MG63 (cell line): ENCODE measurements around the gene ITK. TPM values are rescaled to one million over a fixed set of nuclear protein-coding genes. Genes with fewer than 3 reads are reported as not detected.

Source experiments
- DNase-seq: peaks from one replicate; pipeline ENCODE4 v3.0.0-alpha.2; 2020
- H3K27me3 ChIP-seq: fragments of 250-450 bp; sonication (Bioruptor Pico); 2 replicates; pipeline ENCODE4 v1.5.1; 2020; ENCODE audit warnings: mild to moderate bottlenecking, moderate library complexity
- H3K36me3 ChIP-seq: fragments of 250-450 bp; sonication (Bioruptor Pico); 2 replicates; pipeline ENCODE4 v1.5.1; 2020; ENCODE audit warnings: mild to moderate bottlenecking, moderate library complexity
- H3K4me3 ChIP-seq: fragments of 250-450 bp; sonication (Bioruptor Pico); 2 replicates; pipeline ENCODE4 v1.5.1; 2020; ENCODE audit warnings: mild to moderate bottlenecking, moderate library complexity
- H3K9me3 ChIP-seq: fragments of 250-450 bp; sonication (Bioruptor Pico); 2 replicates; pipeline ENCODE4 v1.5.1; 2020; ENCODE audit warnings: mild to moderate bottlenecking, moderate library complexity
- total RNA-seq: library from RNA; depleted of rRNA; stranded (reverse); fragments of >200 nt; shearing (Covaris generic); gene quantifications from 2 replicates; pipeline ENCODE4 v1.2.3, GENCODE V29; 2014; ENCODE audit warnings: low replicate concordance

ITK gene
- total RNA-seq, 1 experiment from 2014 or later, result not detected

DNA sequence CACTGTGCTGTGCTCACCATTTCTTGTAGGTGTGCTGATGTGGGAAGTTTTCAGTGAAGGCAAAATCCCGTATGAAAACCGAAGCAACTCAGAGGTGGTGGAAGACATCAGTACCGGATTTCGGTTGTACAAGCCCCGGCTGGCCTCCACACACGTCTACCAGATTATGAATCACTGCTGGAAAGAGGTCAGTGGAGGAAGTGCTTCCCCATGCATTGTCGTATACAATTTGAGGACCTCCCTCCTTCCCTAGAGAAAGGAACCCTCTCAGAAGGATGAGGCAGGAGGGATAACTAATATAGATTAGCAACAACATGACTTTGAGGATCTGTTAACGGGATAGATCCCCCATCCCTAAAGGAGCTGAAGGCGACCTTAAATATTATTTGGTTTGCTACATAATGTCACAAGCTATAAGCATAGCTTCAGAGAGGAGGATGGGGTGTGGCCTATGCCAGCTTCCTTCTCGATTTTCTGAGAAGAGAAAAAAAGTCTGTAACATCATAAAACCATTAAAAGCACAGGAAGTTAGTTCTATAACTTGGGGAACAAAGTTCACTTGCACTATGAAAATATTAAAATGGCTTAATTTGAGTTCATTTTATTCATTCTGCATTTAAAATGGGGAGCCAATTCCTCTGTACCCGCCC is 68.3 kb downstream of the ITK start:
- Histone ChIP-seq H3K27me3 (no peaks in the 10 kb centered on the region), H3K36me3 (no peaks in the 10 kb centered on the region), H3K4me3 (no peak overlapping the region), H3K9me3 (no peaks in the 10 kb centered on the region)
- no peak for DNase-seq

DNA sequence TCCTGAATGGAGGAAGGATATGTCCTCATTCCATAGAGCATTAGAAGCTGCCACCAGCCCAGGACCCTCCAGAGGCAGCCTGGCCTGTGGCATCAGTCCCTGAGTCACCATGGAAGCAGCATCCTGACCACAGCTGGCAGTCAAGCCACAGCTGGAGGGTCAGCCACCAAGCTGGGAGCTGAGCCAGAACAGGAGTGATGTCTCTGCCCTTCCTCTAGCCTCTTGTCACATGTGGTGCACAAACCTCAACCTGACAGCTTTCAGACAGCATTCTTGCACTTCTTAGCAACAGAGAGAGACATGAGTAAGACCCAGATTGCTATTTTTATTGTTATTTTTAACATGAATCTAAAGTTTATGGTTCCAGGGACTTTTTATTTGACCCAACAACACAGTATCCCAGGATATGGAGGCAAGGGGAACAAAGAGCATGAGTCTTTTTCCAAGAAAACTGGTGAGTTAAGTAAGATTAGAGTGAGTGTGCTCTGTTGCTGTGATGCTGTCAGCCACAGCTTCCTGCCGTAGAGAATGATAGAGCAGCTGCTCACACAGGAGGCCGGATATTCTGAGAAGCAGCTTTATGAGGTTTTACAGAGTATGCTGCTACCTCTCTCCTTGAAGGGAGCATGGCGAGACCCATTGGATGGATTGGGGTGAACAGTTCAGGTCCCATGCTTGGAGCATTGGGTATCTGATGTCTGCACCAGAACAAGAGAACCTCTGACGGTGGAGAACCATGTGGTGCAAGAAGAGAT is 72.2 kb downstream of the ITK start:
- Histone ChIP-seq H3K9me3 (no peaks in the 10 kb centered on the region), H3K36me3 (no peaks in the 10 kb centered on the region), H3K4me3 (no peak overlapping the region), H3K27me3 (no peaks in the 10 kb centered on the region)
- DNase-seq, result no peak

DNA sequence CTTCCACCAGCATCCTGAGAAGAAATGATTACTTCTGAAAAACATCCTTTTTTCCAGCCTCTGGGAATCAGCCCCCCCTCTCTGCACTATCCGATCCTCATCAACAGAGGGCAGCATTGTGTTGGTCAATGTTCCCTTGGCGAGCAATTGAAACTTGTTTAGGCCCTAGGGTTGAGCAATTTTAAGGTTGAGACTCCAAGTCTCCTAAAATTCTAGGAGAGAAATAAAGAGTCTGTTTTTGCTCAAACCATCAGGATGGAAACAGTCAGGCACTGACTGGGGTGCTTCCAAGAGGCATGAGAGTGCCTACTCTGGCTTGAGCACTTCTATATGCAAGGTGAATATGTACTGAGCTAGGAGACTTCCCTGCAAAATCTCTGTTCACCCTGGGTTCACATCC is 72.9 kb downstream of the ITK start:
- H3K36me3 ChIP-seq, result no peaks in the 10 kb centered on the region
- peak; percentile 26 for DNase-seq
- H3K27me3 ChIP-seq, result no peaks in the 10 kb centered on the region
- H3K4me3 ChIP-seq, result no peak overlapping the region
- no peaks in the 10 kb centered on the region for H3K9me3 ChIP-seq

DNA sequence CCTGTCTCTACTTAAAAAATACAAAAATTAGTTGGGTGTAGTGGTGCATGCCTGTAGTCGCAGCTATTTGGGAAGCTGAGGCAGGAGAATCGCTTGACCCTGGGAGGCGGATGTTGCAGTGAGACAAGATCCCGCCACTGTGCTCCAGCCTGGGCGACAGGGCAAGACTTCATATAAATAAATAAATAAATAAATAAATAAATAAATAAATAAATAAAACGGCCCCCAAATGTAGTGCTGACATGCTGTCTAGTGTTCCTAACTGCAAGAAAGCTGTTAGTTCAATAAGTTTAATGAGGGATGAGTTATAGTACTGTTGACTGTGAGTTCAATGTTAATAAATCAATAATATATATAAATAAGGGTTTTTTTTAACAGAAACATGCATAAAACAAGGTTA is 77.8 kb downstream of the ITK start:
- no peak for DNase-seq
- peaks cover 18% of the 10 kb centered on the region for H3K27me3 ChIP-seq

DNA sequence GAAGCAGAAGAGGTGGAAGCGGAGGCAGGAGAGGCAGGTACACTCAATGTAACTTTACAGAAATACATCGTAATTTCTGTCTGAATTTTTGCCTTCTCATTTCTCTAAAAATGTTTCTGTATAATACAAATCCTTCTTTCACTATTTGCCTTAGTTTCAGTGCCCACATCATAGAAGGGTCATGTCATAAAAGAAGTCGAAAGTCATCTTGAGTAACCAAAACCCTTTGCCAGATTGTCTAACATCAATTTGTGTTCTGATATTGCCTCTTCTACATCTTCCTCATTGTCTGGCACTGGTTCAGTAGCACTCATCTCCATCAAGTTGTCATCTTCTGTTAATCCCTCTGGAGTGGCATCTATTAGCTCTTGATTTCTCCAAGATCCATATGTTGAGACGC is 79.1 kb downstream of the ITK start:
- Histone ChIP-seq H3K27me3 (peaks cover 18% of the 10 kb centered on the region), H3K36me3 (no peaks in the 10 kb centered on the region), H3K4me3 (no peak overlapping the region), H3K9me3 (no peaks in the 10 kb centered on the region)
- no peak for DNase-seq

More for the DNA sequence above, 77.8 kb downstream of the ITK start:
- no peaks in the 10 kb centered on the region for H3K36me3 ChIP-seq
- no peaks in the 10 kb centered on the region for H3K9me3 ChIP-seq
- no peak overlapping the region for H3K4me3 ChIP-seq

DNA sequence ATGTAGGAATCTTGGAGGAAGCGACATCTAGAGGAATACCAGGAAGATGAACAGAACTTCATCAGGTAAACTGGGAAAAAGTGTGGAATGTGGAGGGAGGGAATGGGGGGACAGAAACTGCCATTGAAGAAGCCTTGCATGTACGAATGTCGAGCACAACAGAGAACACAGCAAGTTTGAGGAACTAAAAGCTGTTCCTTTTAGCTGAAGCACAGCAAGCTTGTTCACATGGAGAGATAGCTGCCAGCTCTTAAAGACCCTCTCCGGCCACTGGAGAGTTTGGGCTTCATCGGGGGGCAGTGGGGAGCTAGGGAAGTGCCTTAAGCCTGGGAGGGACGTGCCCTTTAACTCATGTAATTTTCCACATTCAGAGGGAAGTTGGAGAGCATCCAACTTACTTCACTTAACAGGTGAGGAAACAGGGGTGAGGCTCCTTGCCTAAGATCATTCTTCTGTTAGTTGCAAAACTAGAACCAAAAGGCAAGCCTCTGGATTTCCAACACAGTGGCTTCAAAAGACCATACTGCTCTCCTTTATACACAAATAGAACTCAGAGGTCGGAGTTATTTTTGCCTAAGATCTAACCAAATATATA is 83.0 kb downstream of the ITK start:
- H3K4me3 ChIP-seq, result no peak overlapping the region
- no peaks in the 10 kb centered on the region for H3K36me3 ChIP-seq
- no peak for DNase-seq
- H3K27me3 ChIP-seq, result peaks cover 25% of the 10 kb centered on the region
- H3K9me3 ChIP-seq, result no peaks in the 10 kb centered on the region

DNA sequence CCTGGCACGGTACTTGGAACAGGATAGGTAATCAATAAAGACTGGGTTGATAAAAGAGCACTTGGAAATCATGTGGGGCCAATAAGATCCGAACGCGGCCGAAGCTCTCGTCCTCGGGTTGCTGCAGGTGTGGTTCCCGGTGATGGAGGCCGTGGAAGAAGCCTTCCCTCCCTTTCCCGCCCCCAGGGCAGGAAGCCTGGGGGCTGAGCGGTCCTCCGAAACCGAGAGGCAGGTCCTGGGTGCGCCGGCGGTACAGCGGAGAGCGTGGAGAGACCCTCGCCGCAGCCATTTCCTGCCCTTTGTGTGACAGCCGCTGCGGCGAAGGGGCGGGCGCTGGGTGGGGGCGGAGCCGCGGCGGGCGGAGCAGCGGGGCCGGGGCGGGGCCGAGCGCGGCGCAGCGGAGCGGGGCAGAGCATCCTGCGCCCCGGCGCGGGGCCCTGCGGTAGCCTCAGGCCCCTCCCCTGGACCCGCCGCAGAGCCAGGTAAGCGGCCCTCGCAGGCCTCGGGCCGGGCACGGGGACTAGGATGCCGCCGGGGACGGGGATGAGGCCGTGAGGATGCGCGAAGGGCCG is 85.2 kb downstream of the ITK start, which contains the start of gene CYFIP2:
Gene CYFIP2, plus strand, starts transcription at position 410 of the 572 bp plus-strand sequence. CDS start 19,239 bp downstream, outside the sequence.
- Histone ChIP-seq H3K4me3 (peak within 1 kb of the TSS; percentile 50), H3K36me3 (no peaks in the 10 kb centered on the region), H3K9me3 (no peaks in the 10 kb centered on the region), H3K27me3 (peaks cover 10% of the 10 kb centered on the region)
- DNase-seq, result peak; percentile 49

DNA sequence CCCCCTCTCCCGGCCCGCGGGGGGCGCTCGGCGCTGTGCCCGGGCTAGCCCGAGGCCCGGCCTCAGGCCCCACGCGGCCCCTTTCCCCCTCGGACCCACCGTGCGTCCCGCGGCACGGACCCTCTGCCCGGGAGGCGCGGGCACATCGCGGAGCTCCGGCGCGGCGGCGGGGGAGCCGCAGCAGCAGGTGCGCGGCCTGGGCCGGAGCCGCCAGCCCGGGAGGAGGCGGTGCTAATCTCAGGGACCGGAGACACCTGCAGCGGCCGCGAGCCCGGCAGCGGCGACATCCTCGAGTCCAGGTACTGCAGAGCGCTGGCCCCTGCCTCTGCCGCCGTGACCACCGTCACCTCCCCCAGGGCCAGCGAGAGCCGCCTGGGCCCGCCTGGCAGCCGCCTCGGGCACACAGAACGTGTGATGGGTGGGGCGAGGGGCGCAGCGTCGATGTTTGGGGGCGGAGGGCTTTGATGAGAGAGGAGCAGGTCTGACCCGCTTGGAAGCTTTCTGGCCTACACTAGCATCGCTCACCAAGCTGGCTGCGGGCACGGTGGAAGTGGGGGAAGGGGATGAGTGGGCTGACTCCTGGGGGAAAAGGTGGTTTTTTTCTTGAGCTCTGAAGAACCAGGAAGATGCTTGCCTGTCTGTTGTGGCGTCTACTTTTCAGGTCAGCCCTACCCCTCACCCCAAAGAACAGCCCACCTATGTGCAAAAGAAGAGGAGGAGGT is 85.8 kb downstream of the ITK start:
- Histone ChIP-seq H3K4me3 (peak overlapping the region; percentile 50; the same call in 1 of the 2 replicates), H3K9me3 (no peaks in the 10 kb centered on the region), H3K36me3 (no peaks in the 10 kb centered on the region), H3K27me3 (peaks cover 7% of the 10 kb centered on the region)
- DNase-seq, result no peak

DNA sequence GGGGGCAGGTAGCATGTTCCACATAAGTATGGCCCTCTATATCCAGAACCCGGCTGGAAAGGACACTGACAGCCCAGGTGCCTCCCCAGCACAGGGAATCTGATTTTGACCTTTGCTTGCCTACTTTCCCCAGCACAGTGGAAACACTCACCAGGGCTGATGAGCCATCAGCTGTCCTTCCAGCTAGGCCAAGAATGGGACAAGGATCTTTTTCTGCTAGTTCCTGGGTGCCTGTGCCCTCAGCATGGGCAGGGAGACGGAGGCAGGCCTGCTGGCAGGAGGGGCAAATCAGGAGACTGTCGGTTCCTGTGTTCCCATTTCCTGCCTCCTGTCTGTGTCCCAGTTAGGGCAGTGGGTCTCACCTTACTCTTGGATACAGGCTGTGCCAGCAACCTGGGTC is 86.4 kb downstream of the ITK start:
- no peaks in the 10 kb centered on the region for H3K36me3 ChIP-seq
- no peak overlapping the region for H3K4me3 ChIP-seq
- DNase-seq, result no peak
- peaks cover 7% of the 10 kb centered on the region for H3K27me3 ChIP-seq
- H3K9me3 ChIP-seq, result no peaks in the 10 kb centered on the region

DNA sequence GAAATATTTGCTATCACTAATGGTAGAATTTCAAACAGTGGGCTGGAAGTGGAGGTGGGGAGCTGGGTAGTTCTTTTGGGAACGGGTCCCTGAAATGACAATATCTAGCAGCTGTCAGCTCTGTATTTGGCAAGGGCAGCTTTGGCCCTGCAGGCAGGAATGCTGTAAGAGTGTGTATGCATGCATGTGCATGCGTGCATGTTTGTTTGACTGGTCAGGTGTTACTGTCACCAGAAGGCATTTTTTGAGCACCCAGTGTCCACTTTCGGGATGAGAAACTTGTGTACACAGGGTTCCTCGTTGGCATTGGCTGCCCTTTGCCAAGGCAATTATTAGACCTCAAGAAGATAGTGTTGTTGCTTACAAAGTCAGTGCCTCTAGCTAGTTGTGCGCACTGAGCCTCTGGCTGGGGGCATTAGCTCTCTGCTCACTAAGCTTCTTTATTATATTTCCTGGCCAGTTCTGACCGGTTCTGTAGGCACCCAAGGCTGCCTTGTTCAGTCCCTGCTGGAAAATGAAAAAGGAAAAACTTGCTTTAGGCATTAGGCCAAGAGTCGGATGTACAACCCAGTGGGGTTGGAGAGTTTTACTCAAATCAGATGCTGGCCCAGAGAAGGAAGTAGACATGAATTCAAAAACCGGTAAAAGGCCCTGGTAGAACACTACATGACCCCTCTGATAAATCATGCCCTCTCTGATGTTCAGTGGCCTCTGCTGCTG is 87.3 kb downstream of the ITK start:
- H3K4me3 ChIP-seq, result no peak overlapping the region
- H3K27me3 ChIP-seq, result peaks cover 7% of the 10 kb centered on the region
- no peaks in the 10 kb centered on the region for H3K36me3 ChIP-seq
- H3K9me3 ChIP-seq, result no peaks in the 10 kb centered on the region
- DNase-seq, result no peak

DNA sequence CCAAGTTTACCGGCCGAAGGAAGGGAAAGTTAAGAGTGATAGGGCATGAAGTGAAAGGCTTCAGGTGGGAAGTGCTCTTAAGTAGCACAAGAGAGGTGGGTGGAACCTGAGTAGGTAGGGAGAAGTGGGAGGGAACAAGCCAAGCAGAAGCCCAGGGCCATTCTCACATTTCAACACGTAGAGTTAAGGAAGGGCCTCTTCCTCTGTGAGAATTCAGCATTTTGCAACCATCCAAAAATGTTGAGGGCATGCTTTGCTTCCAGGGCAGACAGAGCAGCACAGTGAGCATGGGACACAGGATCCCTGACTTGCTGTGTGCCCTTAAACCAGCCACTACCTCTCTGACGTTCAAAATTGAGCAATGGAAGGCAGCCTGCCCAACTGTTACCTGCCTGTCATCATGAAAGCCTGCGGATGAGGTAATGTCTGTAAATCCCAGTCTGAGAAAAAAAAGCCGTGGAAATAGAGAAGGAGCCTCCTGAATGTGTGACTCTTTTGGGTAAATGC is 88.6 kb downstream of the ITK start:
- Histone ChIP-seq H3K27me3 (peaks cover 9% of the 10 kb centered on the region), H3K9me3 (no peaks in the 10 kb centered on the region)
- DNase-seq, result no peak

DNA sequence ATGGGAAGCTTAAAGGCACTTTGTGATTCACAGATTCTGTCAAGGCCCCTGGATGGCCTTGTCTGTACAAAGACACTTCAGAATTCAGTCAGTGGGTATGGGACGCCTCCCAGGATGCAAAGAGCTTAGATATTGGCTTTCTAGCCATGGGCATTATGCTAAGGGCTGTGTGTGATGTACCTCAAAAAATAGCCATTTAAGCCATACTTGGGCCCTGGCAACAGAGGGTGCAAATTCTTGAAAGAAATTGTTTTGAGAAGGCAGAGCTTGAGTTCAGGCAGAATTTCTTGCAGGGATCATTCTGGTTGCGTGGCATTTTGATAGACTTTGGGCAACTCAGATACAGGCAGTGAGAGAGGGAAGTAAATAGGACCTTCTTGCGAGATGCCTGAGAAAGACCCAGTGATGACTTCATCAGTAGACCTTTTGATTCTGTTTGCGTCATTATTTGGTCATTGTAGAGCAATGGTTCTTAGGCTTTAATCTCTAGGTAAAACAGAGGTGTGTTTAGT is 89.2 kb downstream of the ITK start:
- Histone ChIP-seq H3K36me3 (no peaks in the 10 kb centered on the region), H3K9me3 (no peaks in the 10 kb centered on the region), H3K27me3 (peaks cover 12% of the 10 kb centered on the region), H3K4me3 (no peak overlapping the region)
- no peak for DNase-seq

More for the DNA sequence above, 88.6 kb downstream of the ITK start:
- Histone ChIP-seq H3K4me3 (no peak overlapping the region), H3K36me3 (no peaks in the 10 kb centered on the region)

DNA sequence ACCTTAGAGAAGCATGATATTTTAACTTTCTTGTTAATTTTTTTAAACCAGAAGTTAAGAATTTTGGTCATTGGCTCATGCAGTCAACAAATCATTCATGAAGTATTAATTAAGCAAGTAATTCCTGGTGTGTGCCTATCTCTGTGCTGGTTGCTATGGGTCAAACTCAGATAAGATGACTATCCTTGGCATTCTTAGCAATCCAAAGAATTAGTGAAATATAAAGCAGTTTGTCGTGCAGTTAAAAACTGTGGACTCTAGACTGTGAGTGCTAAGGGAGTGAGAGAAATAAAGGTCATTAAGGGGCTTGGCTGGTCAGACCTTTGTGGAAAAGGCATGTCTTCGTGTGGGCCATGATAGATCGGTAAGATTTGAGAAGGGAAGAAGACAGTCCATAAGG is 90.1 kb downstream of the ITK start:
- Histone ChIP-seq H3K36me3 (no peaks in the 10 kb centered on the region), H3K27me3 (peaks cover 7% of the 10 kb centered on the region), H3K9me3 (no peaks in the 10 kb centered on the region), H3K4me3 (no peak overlapping the region)
- DNase-seq, result no peak

DNA sequence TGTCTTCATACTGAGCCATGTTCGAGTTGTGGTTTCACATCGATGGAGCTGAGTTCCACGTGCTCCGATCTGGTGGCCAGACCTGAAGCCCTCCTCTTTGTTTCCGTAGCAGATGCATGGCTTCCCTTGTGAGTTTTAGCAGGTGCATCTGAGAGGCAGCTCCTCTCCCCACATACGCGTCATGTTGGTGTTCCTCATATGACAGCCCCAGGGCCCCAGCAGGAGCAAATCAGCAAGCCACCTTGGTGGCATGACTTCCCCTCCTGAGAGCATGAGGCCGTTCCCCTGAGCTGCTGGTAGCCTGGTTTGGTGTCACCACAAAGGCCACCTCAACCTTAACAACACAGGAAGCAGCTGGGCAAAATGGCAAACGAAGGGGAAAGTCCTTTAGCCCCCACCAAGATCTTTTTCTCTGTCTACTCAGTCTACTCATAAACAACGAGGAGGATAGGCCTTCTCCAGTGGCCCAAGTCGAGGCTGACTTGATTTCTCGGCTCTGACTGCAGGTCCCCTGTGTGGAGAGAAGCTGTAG is 91.2 kb downstream of the ITK start:
- Histone ChIP-seq H3K27me3 (peaks cover 5% of the 10 kb centered on the region), H3K9me3 (no peaks in the 10 kb centered on the region), H3K4me3 (no peak overlapping the region), H3K36me3 (no peaks in the 10 kb centered on the region)
- DNase-seq, result no peak

DNA sequence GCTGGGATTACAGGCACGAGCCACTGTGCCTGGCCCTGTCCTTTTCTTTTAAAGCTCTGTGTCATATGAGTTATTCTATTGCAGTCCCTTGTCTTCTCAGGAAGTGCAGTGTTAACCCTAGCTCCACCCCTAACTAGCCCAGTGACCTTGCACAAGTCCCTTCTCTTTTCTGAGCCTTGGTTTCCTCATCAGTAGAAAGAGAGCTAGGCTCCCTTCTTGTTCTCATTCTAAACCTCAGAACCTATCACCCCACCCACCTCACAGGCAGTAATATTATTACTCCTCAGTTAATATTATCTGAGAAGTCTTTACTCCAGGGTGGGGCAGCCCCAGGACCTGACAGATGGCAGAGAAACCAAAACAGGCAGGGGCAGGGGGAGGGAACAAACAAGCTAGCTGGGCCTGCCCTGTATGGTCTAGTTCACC is 92.5 kb downstream of the ITK start:
- Histone ChIP-seq H3K9me3 (no peaks in the 10 kb centered on the region), H3K4me3 (no peak overlapping the region), H3K27me3 (peaks cover 5% of the 10 kb centered on the region), H3K36me3 (no peaks in the 10 kb centered on the region)
- DNase-seq, result no peak

DNA sequence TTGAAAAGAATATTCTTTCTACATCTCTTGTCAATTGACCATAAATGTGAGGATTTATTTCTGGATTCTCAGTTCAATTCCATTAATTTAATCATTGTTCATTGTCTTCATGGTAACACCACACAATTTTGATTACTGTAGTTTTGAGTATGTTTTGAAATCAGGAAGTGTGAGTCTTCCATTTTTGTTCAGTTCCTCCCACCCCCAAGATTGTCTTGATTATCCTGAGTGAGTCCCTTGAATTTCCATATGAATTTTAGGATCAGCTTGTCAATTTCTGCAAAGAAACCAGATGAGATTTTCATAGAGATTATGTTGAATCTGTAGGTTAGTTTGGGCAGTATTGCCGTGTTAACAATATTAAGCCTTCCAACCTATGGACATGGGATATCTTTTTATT is 94.8 kb downstream of the ITK start:
- Histone ChIP-seq H3K27me3 (peaks cover 5% of the 10 kb centered on the region), H3K36me3 (no peaks in the 10 kb centered on the region), H3K4me3 (no peak overlapping the region), H3K9me3 (no peaks in the 10 kb centered on the region)
- DNase-seq, result no peak
